Esophagus muscularis mucosa (tissue), 4 donors: ENCODE data around the gene C1QTNF5. TPM values are rescaled to one million over a fixed set of nuclear protein-coding genes. Genes with fewer than 3 reads are reported as not detected.
A peak's percentile ranks its signal among the peaks of the same experiment; 100 is the strongest.

Experiments
- DNase-seq: peaks from one replicate; pipeline ENCODE4 v3.0.0-alpha.2; 2017; ENCODE audit errors: extremely low spot score
- H3K27ac ChIP-seq, 4 donors: fragments of 200-600 bp; sonication (generic); replicated peaks in 1 of 4; 1 replicate in 3 of 4; 2 replicates in 1 of 4; pipeline ENCODE4 v1.5.1; 2016 to 2019; ENCODE audit warnings: mild to moderate bottlenecking in 1 of 4
- H3K27me3 ChIP-seq, 4 donors: fragments of 200-600 bp; sonication (generic); one replicate each; pipeline versions ENCODE4 v1.5.1 to v1.6.0; 2016 to 2019
- H3K36me3 ChIP-seq, 4 donors: fragments of 200-600 bp; sonication (generic); one replicate each; pipeline ENCODE4 v1.5.1; 2016 to 2019
- H3K4me1 ChIP-seq, 4 donors: fragments of 200-600 bp; sonication (generic); one replicate each; pipeline ENCODE4 v1.5.1; 2016 to 2019
- H3K4me3 ChIP-seq, 4 donors: fragments of 200-600 bp; sonication (generic); 1 replicate in 2 of 4; 2 replicates in 2 of 4; pipeline ENCODE4 v1.5.1; 2016 to 2019; ENCODE audit warnings: mild to moderate bottlenecking in 4 of 4, moderate library complexity in 1 of 4
- H3K9me3 ChIP-seq, 4 donors: fragments of 200-600 bp; sonication (generic); 1 replicate in 3 of 4; 2 replicates in 1 of 4; pipeline ENCODE4 v1.5.1; 2016 to 2019
- EP300 ChIP-seq: sonication (generic); formaldehyde crosslinking; IDR thresholded peaks from one replicate; pipeline ENCODE4 v1.6.1; 2017; ENCODE audit warnings: antibody characterized with exemption
- POLR2A ChIP-seq: fragments of 450-650 bp; IDR thresholded peaks from one replicate; pipeline ENCODE4 v1.6.1; 2017; ENCODE audit warnings: antibody characterized with exemption, moderate library complexity, mild to moderate bottlenecking, low read depth
- POLR2AphosphoS5 ChIP-seq, 2 donors: sonication (generic); formaldehyde crosslinking; IDR thresholded peaks; one replicate each; pipeline ENCODE4 v1.6.1; 2017; ENCODE audit warnings: antibody characterized with exemption in 2 of 2
- WGBS: methylation state at CpG from one replicate; pipeline ENCODE4 v1.1.5; 2018; 5-methylcytosine and 5-hydroxymethylcytosine counted together
- intact Hi-C: fragments of 100-400 bp; cut with DNase I; formaldehyde crosslinking; loops from one replicate; pipeline ENCODE4 v1.15.1; 2023
- total RNA-seq, 4 donors: library from RNA; depleted of rRNA; stranded (reverse); fragments of >200 nt; gene quantifications; one replicate each; pipeline versions ENCODE4 v1.1.0 to v1.2.1, GENCODE V29; 2016
- TF ChIP-seq, protein P1 (sequence below), 3 experiments: fragments of 200-600 bp in 2 of 3; fragments of 450-650 bp in 1 of 3; sonication (generic) in 2 of 3; IDR thresholded peaks; one replicate each; pipeline ENCODE4 v1.5.1; 2017 to 2019; ENCODE audit warnings: antibody characterized with exemption in 3 of 3, mild to moderate bottlenecking in 2 of 3, moderate library complexity in 1 of 3

Gene C1QTNF5
- total RNA-seq, 4 donors from 2014 or later = 23.7 to 74.3 (median 51.6) TPM

DNA sequence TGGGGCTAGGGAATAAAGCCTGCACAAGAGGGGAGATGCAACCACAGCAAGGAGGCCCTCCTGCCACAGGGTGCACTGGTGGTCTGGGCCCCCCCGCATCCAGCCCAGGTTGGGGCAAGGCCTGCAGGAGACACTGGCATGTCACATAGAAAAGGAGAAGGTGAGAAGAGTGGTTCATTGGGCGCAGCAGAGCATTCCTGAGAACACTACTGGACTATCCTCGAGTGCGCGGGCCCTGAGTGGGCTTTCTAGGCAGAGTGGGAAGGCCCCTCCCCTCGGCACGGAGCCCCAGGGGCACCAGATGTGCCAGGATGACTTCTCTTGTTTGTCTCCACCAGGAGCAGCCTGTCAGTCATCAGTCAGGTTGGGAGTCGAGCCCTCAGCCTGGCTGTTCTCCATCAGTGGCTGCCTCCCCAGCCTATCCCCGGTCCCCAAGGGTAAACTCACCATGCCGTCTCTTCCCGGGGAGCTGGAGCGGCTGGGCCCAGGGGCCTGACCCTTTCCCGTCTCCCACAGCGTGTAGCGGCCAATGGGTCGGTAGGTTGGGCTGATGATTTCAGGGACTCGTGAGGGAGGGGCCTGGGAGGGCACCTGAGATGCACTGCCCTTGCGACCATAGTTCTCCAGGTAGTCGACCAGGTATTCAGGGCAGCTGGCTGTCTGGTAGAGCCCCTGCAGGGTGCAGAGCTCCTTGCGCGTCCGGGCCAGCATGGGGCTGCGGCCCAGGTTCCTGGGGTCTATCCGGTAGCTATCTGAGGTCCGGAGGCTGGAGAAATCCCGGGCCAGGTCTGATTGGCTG lies 31.8 kb upstream of the C1QTNF5 start:
- H3K27me3 ChIP-seq = no peaks in the 10 kb centered on the region
- 100% methylated on average over 2 of the region's 26 CpGs for WGBS
- DNase-seq = no peak
- TF ChIP-seq POLR2AphosphoS5 (IDR thresholded peaks at IDR 0.05) (no peak), EP300 (no peak), POLR2A (no peak)
- TF ChIP-seq, protein P1, sequence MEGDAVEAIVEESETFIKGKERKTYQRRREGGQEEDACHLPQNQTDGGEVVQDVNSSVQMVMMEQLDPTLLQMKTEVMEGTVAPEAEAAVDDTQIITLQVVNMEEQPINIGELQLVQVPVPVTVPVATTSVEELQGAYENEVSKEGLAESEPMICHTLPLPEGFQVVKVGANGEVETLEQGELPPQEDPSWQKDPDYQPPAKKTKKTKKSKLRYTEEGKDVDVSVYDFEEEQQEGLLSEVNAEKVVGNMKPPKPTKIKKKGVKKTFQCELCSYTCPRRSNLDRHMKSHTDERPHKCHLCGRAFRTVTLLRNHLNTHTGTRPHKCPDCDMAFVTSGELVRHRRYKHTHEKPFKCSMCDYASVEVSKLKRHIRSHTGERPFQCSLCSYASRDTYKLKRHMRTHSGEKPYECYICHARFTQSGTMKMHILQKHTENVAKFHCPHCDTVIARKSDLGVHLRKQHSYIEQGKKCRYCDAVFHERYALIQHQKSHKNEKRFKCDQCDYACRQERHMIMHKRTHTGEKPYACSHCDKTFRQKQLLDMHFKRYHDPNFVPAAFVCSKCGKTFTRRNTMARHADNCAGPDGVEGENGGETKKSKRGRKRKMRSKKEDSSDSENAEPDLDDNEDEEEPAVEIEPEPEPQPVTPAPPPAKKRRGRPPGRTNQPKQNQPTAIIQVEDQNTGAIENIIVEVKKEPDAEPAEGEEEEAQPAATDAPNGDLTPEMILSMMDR (IDR thresholded peaks at IDR 0.05) = no peak
- H3K27ac ChIP-seq = peak overlapping the region; percentile 91 to 95 (median 94)
- H3K4me3 ChIP-seq = no peak overlapping the region
- peaks cover 89 to 100% (median 93%) of the 10 kb centered on the region in 4 donors for H3K4me1 ChIP-seq
- intact Hi-C loops = no loop called here
- H3K9me3 ChIP-seq = no peaks in the 10 kb centered on the region
- peaks cover 0 to 4% (median 0%) of the 10 kb centered on the region in 4 donors for H3K36me3 ChIP-seq

DNA sequence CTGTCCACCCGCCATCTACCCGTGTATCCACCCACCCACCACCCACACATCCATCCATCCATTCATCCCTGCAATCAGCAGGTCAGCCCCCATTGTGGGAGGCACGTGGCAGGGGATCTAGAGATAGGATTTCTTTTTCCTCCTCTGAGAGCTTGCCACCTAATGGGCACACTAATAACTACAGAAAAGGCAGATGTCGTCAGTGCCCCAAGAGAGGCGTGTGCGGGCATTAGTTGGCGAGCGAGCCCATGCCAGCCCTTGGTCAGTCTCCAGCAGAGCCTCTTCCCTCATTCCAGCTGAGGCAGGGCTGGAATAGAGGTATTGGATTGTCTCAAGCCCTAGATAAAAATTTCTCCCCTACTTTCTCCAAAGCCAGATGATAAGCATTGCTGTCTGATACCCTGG lies 31.1 kb upstream of the C1QTNF5 start:
- intact Hi-C loops = no loop called here

DNA sequence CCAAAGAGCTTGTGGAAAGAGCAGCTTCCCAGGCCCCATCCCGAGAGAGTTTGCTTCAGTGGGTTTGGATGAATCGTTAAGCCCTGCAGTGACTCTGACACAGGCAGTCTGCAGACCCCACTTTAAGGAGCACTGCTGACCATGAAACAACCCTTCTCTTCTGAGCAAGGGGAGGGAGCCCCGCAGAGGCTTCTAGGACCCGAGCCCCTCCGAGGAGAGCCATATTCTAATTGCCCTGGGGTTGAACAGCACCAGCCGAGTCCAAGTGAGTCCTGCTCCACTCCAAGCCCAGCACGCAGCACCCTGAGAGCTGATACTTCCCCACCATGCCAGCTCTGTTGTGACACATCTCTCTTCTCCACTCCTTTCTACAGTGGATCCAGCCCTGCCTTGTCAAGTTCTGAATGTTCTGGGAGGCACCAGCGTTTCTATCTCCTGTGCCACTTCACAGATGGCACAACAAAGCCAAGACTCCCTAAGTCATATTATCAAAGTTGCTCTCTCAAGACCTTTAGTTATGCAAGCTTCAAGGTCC lies 30.5 kb upstream of the C1QTNF5 start:
- Histone ChIP-seq H3K27ac (peak overlapping the region; percentile 91 to 95 (median 94)), H3K4me3 (no peak overlapping the region), H3K4me1 (peaks cover 91 to 100% (median 95%) of the 10 kb centered on the region in 4 donors), H3K27me3 (no peaks in the 10 kb centered on the region), H3K36me3 (peaks cover 0 to 4% (median 0%) of the 10 kb centered on the region in 4 donors), H3K9me3 (no peaks in the 10 kb centered on the region)
- no peak for DNase-seq
- WGBS = 79% methylated on average over 2 of the region's 8 CpGs
- intact Hi-C loops = no loop called here
- TF ChIP-seq, protein P1 (IDR thresholded peaks at IDR 0.05) = no peak
- TF ChIP-seq POLR2AphosphoS5 (IDR thresholded peaks at IDR 0.05) (no peak), EP300 (no peak), POLR2A (no peak)

More for the DNA sequence above, 31.1 kb upstream of the C1QTNF5 start:
- peaks cover 91 to 100% (median 96%) of the 10 kb centered on the region in 4 donors for H3K4me1 ChIP-seq
- H3K4me3 ChIP-seq = no peak overlapping the region
- no peaks in the 10 kb centered on the region for H3K27me3 ChIP-seq
- peaks cover 0 to 4% (median 0%) of the 10 kb centered on the region in 4 donors for H3K36me3 ChIP-seq
- H3K27ac ChIP-seq = peak overlapping the region; percentile 91 to 95 (median 94)
- no peak for DNase-seq
- no peaks in the 10 kb centered on the region for H3K9me3 ChIP-seq
- no peak for TF ChIP-seq EP300
- TF ChIP-seq POLR2AphosphoS5 (IDR thresholded peaks at IDR 0.05) = peak in 1 of 2 donors; percentile 53
- TF ChIP-seq, protein P1 (IDR thresholded peaks at IDR 0.05) = peak; percentile 27 to 50 (median 40)
- 62% methylated on average over 8 of the region's 8 CpGs for whole genome bisulfite sequencing

DNA sequence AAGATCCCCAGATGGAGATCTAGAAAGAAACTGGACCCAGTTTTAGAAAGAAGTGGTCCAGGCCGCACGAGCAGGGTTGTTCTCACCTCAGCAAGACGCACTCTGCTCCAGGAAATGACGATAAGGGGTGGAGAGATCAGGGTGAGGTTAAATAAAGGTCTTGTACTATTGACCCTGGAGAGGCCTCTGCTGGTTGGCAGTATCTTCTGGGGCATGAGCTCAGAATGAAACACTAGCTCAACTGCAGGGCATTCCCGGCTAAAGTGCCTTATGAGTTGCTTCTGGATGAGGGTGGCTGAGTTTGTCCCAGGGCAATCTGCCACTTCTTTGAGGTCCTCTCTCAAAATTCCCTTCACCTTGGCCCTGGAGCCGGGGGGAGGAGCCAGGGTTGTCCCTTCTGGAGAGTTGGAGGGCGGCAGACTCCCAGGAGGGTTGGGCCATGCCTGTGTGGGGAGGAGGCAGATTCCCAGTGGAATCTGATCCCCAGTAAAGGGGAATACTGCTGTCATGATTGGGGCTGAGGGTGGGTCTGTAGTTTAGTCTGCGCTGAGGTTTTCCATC lies 29.9 kb upstream of the C1QTNF5 start:
- H3K36me3 ChIP-seq = peaks cover 0 to 4% (median 0%) of the 10 kb centered on the region in 4 donors
- 66% methylated on average over 8 of the region's 8 CpGs for WGBS
- DNase-seq = no peak
- peak overlapping the region; percentile 91 to 95 (median 94) for H3K27ac ChIP-seq
- no peaks in the 10 kb centered on the region for H3K9me3 ChIP-seq
- H3K4me3 ChIP-seq = no peak overlapping the region
- peaks cover 91 to 100% (median 95%) of the 10 kb centered on the region in 4 donors for H3K4me1 ChIP-seq
- H3K27me3 ChIP-seq = no peaks in the 10 kb centered on the region
- intact Hi-C loops = no loop called here
- TF ChIP-seq POLR2AphosphoS5 (IDR thresholded peaks at IDR 0.05) = peak; percentile 6
- no peak for TF ChIP-seq POLR2A
